Mucosa of descending colon (tissue), 3 donors: ENCODE results near the gene OR9Q1. TPM values are rescaled to one million over a fixed set of nuclear protein-coding genes. Genes with fewer than 3 reads are reported as not detected.

ENCODE experiments used
- ATAC-seq: fragments of 200-7000 bp; cut with Tn5 transposase; one replicate; pipeline ENCODE4 v1.9.1; 2020; ENCODE audit warnings: mild to moderate bottlenecking, moderate library complexity
- DNase-seq, 3 donors: peaks; one replicate each; pipeline ENCODE4 v3.0.0-alpha.2; 2020
- H3K36me3 ChIP-seq: fragments of 200-600 bp; one replicate; pipeline ENCODE4 v1.8.0; 2021; ENCODE audit warnings: low read depth, mild to moderate bottlenecking
- H3K4me1 ChIP-seq: fragments of 200-600 bp; one replicate; pipeline ENCODE4 v1.8.0; 2021; ENCODE audit warnings: low read depth, mild to moderate bottlenecking
- H3K4me3 ChIP-seq: fragments of 200-600 bp; one replicate; pipeline ENCODE4 v1.8.0; 2021; ENCODE audit warnings: mild to moderate bottlenecking
- H3K9me3 ChIP-seq: fragments of 200-600 bp; one replicate; pipeline ENCODE4 v1.8.0; 2021; ENCODE audit warnings: mild to moderate bottlenecking
- CTCF ChIP-seq: fragments of 200-600 bp; IDR thresholded peaks from one replicate; pipeline ENCODE4 v1.8.0; 2022; ENCODE audit warnings: antibody characterized with exemption, mild to moderate bottlenecking
- intact Hi-C, 2 donors: fragments of 100-400 bp; cut with DNase I in 1 of 2; cut with micrococcal nuclease in 1 of 2; formaldehyde crosslinking; loops; one replicate each; pipeline versions ENCODE4 v1.11.0 to v1.11.1; 2022; cut with DNase I, micrococcal nuclease
- total RNA-seq, 3 donors: library from RNA; stranded (reverse); fragmentation: NEBNext Ultra II Directional in 2 of 3; extraction: Animal tissue kit (Norgen Biotek cat#: 25700) in 2 of 3; gene quantifications; one replicate each; pipeline versions ENCODE4 v1.2.1 to v1.2.4, GENCODE V29; 2021 to 2023
- donor health status: DM: no; HTN: no; CAD: no; lungs with moderate emphysema.
- donor health status: DM: no; HTN: no; CAD: no.
- donor health status: DM: no; HTN: yes; CAD: no.

Gene OR9Q1
- total RNA-seq, 3 donors from 2014 or later: not detected

DNA sequence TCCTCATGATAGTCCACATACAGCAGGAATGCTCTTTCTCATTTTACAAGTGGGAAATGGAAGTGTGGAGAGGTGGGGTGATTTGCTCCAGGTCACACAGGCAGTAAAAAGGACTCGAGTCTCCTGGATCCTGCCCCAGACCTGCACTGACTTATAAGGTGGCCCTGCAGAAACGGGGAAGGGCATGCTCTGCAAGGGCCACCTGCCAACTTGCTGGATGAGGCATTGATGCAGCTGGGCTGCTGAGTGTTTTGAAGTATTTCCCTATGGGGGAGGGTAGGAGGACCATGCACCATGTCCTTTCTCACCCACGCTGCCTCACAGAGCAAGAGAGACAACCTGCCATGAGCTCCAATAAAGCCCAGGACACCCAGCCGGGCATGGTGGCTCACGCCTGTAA is 44.0 kb downstream of the OR9Q1 start:
- peak; percentile 25 for ATAC-seq
- no peak for TF ChIP-seq CTCF
- DNase-seq: no peak
- no peaks in the 10 kb centered on the region for H3K4me1 ChIP-seq
- no peaks in the 10 kb centered on the region for H3K9me3 ChIP-seq
- intact Hi-C loops: no loop called here
- no peaks in the 10 kb centered on the region for H3K36me3 ChIP-seq
- H3K4me3 ChIP-seq: no peak overlapping the region

DNA sequence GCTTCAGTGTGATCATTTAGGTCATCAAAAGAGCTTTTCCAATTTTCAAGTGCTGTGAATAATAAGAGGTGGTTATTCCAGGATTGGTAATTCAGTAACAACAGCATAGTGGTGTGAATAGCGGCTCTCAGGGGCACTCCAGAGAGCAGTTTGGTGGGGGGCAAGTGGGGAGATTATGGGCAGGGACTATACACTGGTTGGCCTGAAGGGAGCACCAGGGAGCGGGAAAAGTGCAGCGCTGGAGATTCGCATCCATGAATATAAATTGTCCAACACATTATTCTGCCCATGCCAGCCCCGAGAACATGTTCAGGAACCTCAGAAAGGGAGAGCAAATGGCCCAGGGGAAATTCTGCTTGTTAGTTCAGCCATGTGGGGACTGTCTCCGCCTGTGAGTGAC is 45.0 kb downstream of the OR9Q1 start:
- H3K9me3 ChIP-seq: no peaks in the 10 kb centered on the region
- no peak overlapping the region for H3K4me3 ChIP-seq
- ATAC-seq: no peak
- no peak for TF ChIP-seq CTCF
- H3K36me3 ChIP-seq: no peaks in the 10 kb centered on the region
- intact Hi-C loops: no loop called here
- no peaks in the 10 kb centered on the region for H3K4me1 ChIP-seq
- DNase-seq: no peak

GRCh38 chr11:58070585-58070984 is 46.9 kb downstream of the OR9Q1 start:
- no peaks in the 10 kb centered on the region for H3K9me3 ChIP-seq
- no peak overlapping the region for H3K4me3 ChIP-seq
- no peak for TF ChIP-seq CTCF
- no peaks in the 10 kb centered on the region for H3K4me1 ChIP-seq
- no peaks in the 10 kb centered on the region for H3K36me3 ChIP-seq
- no peak for ATAC-seq
- DNase-seq: no peak
- intact Hi-C loops: no loop called here

GRCh38 chr11:58075781-58076180 is 52.1 kb downstream of the OR9Q1 start:
- intact Hi-C loops: no loop called here
- no peak overlapping the region for H3K4me3 ChIP-seq
- DNase-seq (no peak), ATAC-seq (peak; percentile 55)
- H3K9me3 ChIP-seq: no peaks in the 10 kb centered on the region
- no peaks in the 10 kb centered on the region for H3K36me3 ChIP-seq
- TF ChIP-seq CTCF: no peak
- H3K4me1 ChIP-seq: no peaks in the 10 kb centered on the region

- TF ChIP-seq CTCF: no peak
- no peak for DNase-seq
- no peak for ATAC-seq
- H3K9me3 ChIP-seq: no peaks in the 10 kb centered on the region
- intact Hi-C loops: no loop called here
- no peaks in the 10 kb centered on the region for H3K4me1 ChIP-seq
- H3K36me3 ChIP-seq: no peaks in the 10 kb centered on the region
- H3K4me3 ChIP-seq: no peak overlapping the region
Observed at GRCh38 chr11:58086528-58086927, 62.8 kb downstream of the OR9Q1 start.

DNA sequence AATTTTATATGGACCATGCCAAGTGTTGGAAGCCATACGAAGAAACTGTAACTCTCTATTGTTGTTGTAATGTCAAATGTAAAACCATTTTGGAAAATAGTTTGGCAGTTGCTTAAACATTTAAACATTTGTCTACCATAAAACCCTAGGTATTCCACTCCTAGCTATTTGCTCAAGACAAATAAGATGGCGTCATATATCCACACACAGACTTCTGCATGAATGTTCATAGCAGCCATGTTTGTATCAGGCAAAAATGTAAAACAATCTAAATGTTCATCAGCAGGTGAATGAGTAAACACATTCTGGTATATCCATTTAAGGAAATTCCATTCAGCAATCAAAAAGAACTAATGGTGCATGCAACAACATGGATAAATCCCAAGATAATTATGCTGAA is 73.8 kb downstream of the OR9Q1 start:
- H3K36me3 ChIP-seq: no peaks in the 10 kb centered on the region
- H3K9me3 ChIP-seq: peaks cover 3% of the 10 kb centered on the region
- DNase-seq (no peak), ATAC-seq (no peak)
- no peak overlapping the region for H3K4me3 ChIP-seq
- no peak for TF ChIP-seq CTCF
- no peaks in the 10 kb centered on the region for H3K4me1 ChIP-seq
- intact Hi-C loops: no loop called here
